ENCODE data around the gene GABRG1.

The GABRG1 gene

GRCh38 chr4:46123913-46124755, at the start of gene GABRG1:
Gene GABRG1 (minus strand): TSS chr4:46124054. CDS start chr4:46123913, 141 bp downstream.
- no peak for DNase-seq (ENCODE audit: low read depth, low spot score)

GRCh38 chr4:46146993-46147392, 23.1 kb upstream of the GABRG1 start:
- no peak for DNase-seq (ENCODE audit: low read depth, low spot score)

GRCh38 chr4:46131498-46132057, 7.7 kb upstream of the GABRG1 start:
- DNase-seq (ENCODE audit: low read depth, low spot score): no peak

- DNase-seq (ENCODE audit: low read depth, low spot score): no peak
Observed at GRCh38 chr4:46124773-46125413, 1.0 kb upstream of the GABRG1 start.

- DNase-seq (ENCODE audit: low read depth, low spot score): no peak
Observed at GRCh38 chr4:46081674-46082073, 42.2 kb downstream of the GABRG1 start.

GRCh38 chr4:46081248-46081647, 42.6 kb downstream of the GABRG1 start:
- DNase-seq (ENCODE audit: low read depth, low spot score): no peak

- DNase-seq (ENCODE audit: low read depth, low spot score): no peak
Observed at GRCh38 chr4:46073778-46074177, 50.1 kb downstream of the GABRG1 start.

- DNase-seq (ENCODE audit: low read depth, low spot score): no peak
Observed at GRCh38 chr4:46051392-46051791, 72.5 kb downstream of the GABRG1 start.

- no peak for DNase-seq (ENCODE audit: low read depth, low spot score)
Observed at GRCh38 chr4:46032056-46032455, 91.8 kb downstream of the GABRG1 start.

GRCh38 chr4:46016306-46016705, 107.5 kb downstream of the GABRG1 start:
- no peak for DNase-seq (ENCODE audit: low read depth, low spot score)

GRCh38 chr4:45992728-45993127, 131.1 kb downstream of the GABRG1 start:
- no peak for DNase-seq (ENCODE audit: low read depth, low spot score)

GRCh38 chr4:45989775-45990174, 134.1 kb downstream of the GABRG1 start:
- DNase-seq (ENCODE audit: low read depth, low spot score): no peak

GRCh38 chr4:45987858-45988257, 136.0 kb downstream of the GABRG1 start:
- no peak for DNase-seq (ENCODE audit: low read depth, low spot score)

All from brain pericyte (primary cell).